Glutamatergic neuron (in vitro differentiated cells): ENCODE measurements around the gene MECR. TPM values are rescaled to one million over a fixed set of nuclear protein-coding genes. Genes with fewer than 3 reads are reported as not detected.

ENCODE experiments used
- DNase-seq: peaks from one replicate; pipeline ENCODE4 v3.0.0; 2022
- H3K27ac Mint-ChIP-seq: one replicate; pipeline ENCODE4 v1.8.0; 2020; ENCODE audit warnings: mild to moderate bottlenecking, mixed read lengths, inconsistent platforms; ENCODE audit not compliant: unreplicated experiment
- H3K27me3 Mint-ChIP-seq: one replicate; pipeline ENCODE4 v1.8.0; 2020; ENCODE audit warnings: mild to moderate bottlenecking, moderate library complexity, mixed read lengths, inconsistent platforms; ENCODE audit not compliant: unreplicated experiment
- H3K36me3 Mint-ChIP-seq: one replicate; pipeline ENCODE4 v1.8.0; 2020; ENCODE audit warnings: mild to moderate bottlenecking, mixed read lengths, inconsistent platforms; ENCODE audit not compliant: unreplicated experiment
- H3K4me1 Mint-ChIP-seq: one replicate; pipeline ENCODE4 v1.8.0; 2020; ENCODE audit warnings: mild to moderate bottlenecking, low read depth, mixed read lengths, inconsistent platforms; ENCODE audit not compliant: unreplicated experiment
- H3K4me3 Mint-ChIP-seq: one replicate; pipeline ENCODE4 v1.8.0; 2020; ENCODE audit warnings: mild to moderate bottlenecking, mixed read lengths, inconsistent platforms; ENCODE audit not compliant: unreplicated experiment
- H3K9me3 Mint-ChIP-seq: one replicate; pipeline ENCODE4 v1.8.0; 2020; ENCODE audit warnings: mild to moderate bottlenecking, moderate library complexity, mixed read lengths, inconsistent platforms; ENCODE audit not compliant: unreplicated experiment
- total RNA-seq: library from RNA; stranded (reverse); fragmentation: NEBNext Ultra II Directional; extraction: Animal tissue kit (Norgen Biotek cat#: 25700); gene quantifications from one replicate; pipeline ENCODE4 v1.2.1, GENCODE V29; 2021; ENCODE audit not compliant: unreplicated experiment
- TF ChIP-seq, protein P1 (sequence below): fragments of 200-600 bp; sonication (generic); IDR thresholded peaks from one replicate; pipeline ENCODE4 v1.5.0; 2021; ENCODE audit not compliant: partially characterized antibody, unreplicated experiment

Gene MECR
- total RNA-seq, 1 donor from 2014 or later = 21.4 TPM

DNA sequence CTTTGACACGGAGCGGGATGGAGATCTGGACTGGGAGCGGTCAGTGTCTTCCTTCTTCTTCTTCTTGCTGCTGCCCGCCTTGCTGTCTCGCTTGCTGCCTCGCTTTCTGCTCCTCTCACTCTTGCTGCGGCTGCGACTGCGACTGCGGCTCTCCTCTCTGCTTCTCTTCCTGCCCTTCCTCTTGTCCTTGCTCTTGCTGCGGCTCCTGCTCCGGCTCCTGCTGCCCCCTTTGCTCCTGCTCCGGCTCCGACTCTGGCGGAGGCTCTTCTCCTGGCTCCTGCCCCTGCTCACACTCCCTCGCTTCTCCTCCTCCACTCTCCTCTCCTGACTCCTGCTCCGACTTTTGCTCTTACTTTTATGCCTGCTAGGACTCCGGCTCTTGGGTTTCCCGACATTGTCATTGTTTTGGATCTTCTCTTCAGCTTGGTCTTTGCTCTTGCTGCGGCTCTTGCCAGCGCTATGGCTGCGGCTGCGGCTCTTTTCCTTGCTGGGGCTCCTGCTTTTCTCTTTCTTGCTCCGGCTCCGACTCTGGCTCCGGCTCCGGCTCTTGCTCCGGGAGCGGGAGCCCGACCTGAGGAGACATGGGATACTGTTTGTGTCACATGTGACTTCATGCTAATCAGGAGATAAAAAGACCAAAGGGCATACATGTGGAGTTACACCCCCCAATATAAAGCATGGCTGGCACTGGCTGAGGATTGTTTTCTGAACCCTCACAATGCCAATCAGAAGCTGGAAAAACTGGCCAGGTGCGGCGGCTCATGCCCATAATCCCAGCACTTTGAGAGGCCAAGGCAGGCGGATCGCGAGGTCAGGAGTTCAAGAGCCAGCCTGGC, 81.9 kb downstream of the MECR start:
- peaks cover 17% of the 10 kb centered on the region for H3K36me3 Mint-ChIP-seq
- H3K27ac Mint-ChIP-seq = no peak overlapping the region
- TF ChIP-seq, protein P1, sequence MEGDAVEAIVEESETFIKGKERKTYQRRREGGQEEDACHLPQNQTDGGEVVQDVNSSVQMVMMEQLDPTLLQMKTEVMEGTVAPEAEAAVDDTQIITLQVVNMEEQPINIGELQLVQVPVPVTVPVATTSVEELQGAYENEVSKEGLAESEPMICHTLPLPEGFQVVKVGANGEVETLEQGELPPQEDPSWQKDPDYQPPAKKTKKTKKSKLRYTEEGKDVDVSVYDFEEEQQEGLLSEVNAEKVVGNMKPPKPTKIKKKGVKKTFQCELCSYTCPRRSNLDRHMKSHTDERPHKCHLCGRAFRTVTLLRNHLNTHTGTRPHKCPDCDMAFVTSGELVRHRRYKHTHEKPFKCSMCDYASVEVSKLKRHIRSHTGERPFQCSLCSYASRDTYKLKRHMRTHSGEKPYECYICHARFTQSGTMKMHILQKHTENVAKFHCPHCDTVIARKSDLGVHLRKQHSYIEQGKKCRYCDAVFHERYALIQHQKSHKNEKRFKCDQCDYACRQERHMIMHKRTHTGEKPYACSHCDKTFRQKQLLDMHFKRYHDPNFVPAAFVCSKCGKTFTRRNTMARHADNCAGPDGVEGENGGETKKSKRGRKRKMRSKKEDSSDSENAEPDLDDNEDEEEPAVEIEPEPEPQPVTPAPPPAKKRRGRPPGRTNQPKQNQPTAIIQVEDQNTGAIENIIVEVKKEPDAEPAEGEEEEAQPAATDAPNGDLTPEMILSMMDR = no peak
- no peaks in the 10 kb centered on the region for H3K4me1 Mint-ChIP-seq
- peaks cover 2% of the 10 kb centered on the region for H3K27me3 Mint-ChIP-seq
- no peak for DNase-seq
- no peaks in the 10 kb centered on the region for H3K9me3 Mint-ChIP-seq
- H3K4me3 Mint-ChIP-seq = no peak overlapping the region

DNA sequence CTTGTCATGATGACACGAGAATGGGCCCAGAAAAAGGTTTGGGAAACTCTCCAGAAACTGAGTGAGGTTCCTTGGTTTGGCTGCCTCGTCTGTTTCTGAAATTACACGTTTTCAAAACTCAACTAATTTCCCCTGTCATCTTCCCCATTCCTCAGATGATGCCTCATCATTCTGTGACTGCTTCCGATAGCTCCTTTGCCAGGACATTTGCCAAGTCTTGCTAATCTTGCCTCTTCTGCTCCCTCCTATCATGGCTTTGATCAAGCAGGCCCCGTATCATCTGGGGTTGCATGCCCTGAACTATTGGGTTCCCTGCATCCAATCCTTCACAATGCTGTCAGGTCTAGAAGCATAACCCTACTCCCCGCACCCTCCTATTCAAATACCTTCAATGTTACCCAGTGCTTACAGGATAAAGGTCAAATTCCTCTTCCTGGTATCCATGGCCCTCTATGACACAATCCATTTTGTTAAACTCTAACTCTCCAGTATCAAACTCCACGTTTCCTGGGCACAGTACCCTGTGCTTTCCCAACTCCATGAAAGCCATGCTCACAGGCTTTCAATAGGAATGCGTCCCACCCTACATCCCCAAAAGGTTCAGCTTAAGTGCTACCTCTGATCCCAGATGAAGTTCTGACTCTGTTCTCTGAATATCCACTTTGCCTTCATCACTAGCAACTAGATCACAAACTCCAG, 84.8 kb downstream of the MECR start:
- Mint-ChIP-seq H3K9me3 (no peaks in the 10 kb centered on the region), H3K36me3 (peaks cover 17% of the 10 kb centered on the region), H3K27me3 (peaks cover 2% of the 10 kb centered on the region), H3K27ac (no peak overlapping the region), H3K4me3 (peak overlapping the region; percentile 9), H3K4me1 (no peaks in the 10 kb centered on the region)
- TF ChIP-seq, protein P1 = no peak
- no peak for DNase-seq

- no peak overlapping the region for H3K27ac Mint-ChIP-seq
- H3K27me3 Mint-ChIP-seq = no peaks in the 10 kb centered on the region
- H3K4me1 Mint-ChIP-seq = no peaks in the 10 kb centered on the region
- DNase-seq = no peak
- no peaks in the 10 kb centered on the region for H3K9me3 Mint-ChIP-seq
- peaks cover 17% of the 10 kb centered on the region for H3K36me3 Mint-ChIP-seq
- H3K4me3 Mint-ChIP-seq = no peak overlapping the region
- TF ChIP-seq, protein P1 = no peak
Observed at GRCh38 chr1:29144178-29144577, 86.6 kb downstream of the MECR start.

GRCh38 chr1:29142714-29143113, 88.0 kb downstream of the MECR start:
- TF ChIP-seq, protein P1 = no peak
- H3K4me3 Mint-ChIP-seq = no peak overlapping the region
- no peak overlapping the region for H3K27ac Mint-ChIP-seq
- no peaks in the 10 kb centered on the region for H3K9me3 Mint-ChIP-seq
- DNase-seq = no peak
- H3K27me3 Mint-ChIP-seq = no peaks in the 10 kb centered on the region
- peaks cover 4% of the 10 kb centered on the region for H3K36me3 Mint-ChIP-seq
- no peaks in the 10 kb centered on the region for H3K4me1 Mint-ChIP-seq

Other genes starting within 250 kb of the MECR start
- gene TMEM200B, start 107.0 kb downstream of the MECR start, total RNA-seq = 5.8 TPM
- 69.0 TPM for gene SRSF4, start 49.0 kb downstream of the MECR start, total RNA-seq
- gene PTPRU, start 5.6 kb upstream of the MECR start, total RNA-seq = 92.5 TPM